PC-9 (cell line): ENCODE results near the gene SLC7A9. TPM values are rescaled to one million over a fixed set of nuclear protein-coding genes. Genes with fewer than 3 reads are reported as not detected.

ENCODE experiments used
- BruUV-seq: library from RNA; stranded (reverse); fragments of 400-500 nt; replicated peaks from 2 replicates; lab custom pipeline; 2021; lab: Mats Ljungman, UMichigan
- CTCF ChIA-PET: fragments of 300-600 bp; sonication (Branson Sonifier 250); formaldehyde crosslinking; loops from one replicate; lab custom pipeline; 2022; ENCODE audit warnings: antibody characterized with exemption; lab: Charles Lee
- POLR2A ChIA-PET: fragments of 300-600 bp; sonication (Branson Sonifier 250); formaldehyde crosslinking; loops from one replicate; lab custom pipeline; 2022; ENCODE audit warnings: antibody characterized with exemption; ENCODE audit not compliant: unreplicated experiment; lab: Charles Lee
- DNase-seq, 2 experiments: peaks; one replicate each; pipeline versions ENCODE4 v3.0.0 to v3.0.0-alpha.2; 2015 to 2022; ENCODE audit warnings: mixed read lengths in 1 of 2
- H2AFZ ChIP-seq: fragments of 200-600 bp; sonication (generic); 2 replicates; pipeline ENCODE4 v1.8.1; 2017; ENCODE audit warnings: antibody characterized with exemption
- H3F3A ChIP-seq: fragments of 200-600 bp; sonication (generic); 2 replicates; pipeline ENCODE4 v1.8.1; 2017; ENCODE audit warnings: antibody characterized with exemption, mild to moderate bottlenecking, low read depth; ENCODE audit not compliant: insufficient read depth
- H3K27ac ChIP-seq: fragments of 200-600 bp; sonication (generic); 2 replicates; pipeline ENCODE4 v1.6.1; 2016; ENCODE audit warnings: mixed run types
- H3K27me3 ChIP-seq: fragments of 200-600 bp; sonication (generic); 2 replicates; pipeline ENCODE4 v1.6.1; 2016; ENCODE audit warnings: low read depth, mixed run types; ENCODE audit not compliant: insufficient read depth
- H3K36me3 ChIP-seq: fragments of 200-600 bp; sonication (generic); 2 replicates; pipeline ENCODE4 v1.6.1; 2016; ENCODE audit warnings: low read depth, mixed run types
- H3K4me1 ChIP-seq: fragments of 200-600 bp; sonication (generic); replicated peaks from 2 replicates; pipeline ENCODE4 v1.6.1; 2016; ENCODE audit warnings: mixed run types; ENCODE audit not compliant: insufficient read depth
- H3K4me2 ChIP-seq: fragments of 200-600 bp; sonication (generic); 2 replicates; pipeline ENCODE4 v1.6.1; 2017; ENCODE audit warnings: mixed run types
- H3K4me3 ChIP-seq: fragments of 200-600 bp; sonication (generic); 2 replicates; pipeline ENCODE4 v1.6.1; 2016; ENCODE audit warnings: mixed run types
- H3K79me2 ChIP-seq: fragments of 200-600 bp; sonication (generic); 2 replicates; pipeline ENCODE4 v1.6.1; 2017; ENCODE audit warnings: low read depth, mixed run types
- H3K9me2 ChIP-seq: fragments of 200-600 bp; sonication (generic); 2 replicates; pipeline ENCODE4 v1.8.1; 2017; ENCODE audit warnings: mild to moderate bottlenecking; ENCODE audit not compliant: insufficient read depth
- H3K9me3 ChIP-seq: fragments of 200-600 bp; sonication (generic); 2 replicates; pipeline ENCODE4 v1.8.1; 2016; ENCODE audit warnings: low read depth; ENCODE audit not compliant: insufficient read depth
- H4K20me1 ChIP-seq: fragments of 200-600 bp; sonication (generic); 2 replicates; pipeline ENCODE4 v1.8.1; 2017; ENCODE audit not compliant: insufficient read depth
- CTCF ChIP-seq: fragments of 200-600 bp; sonication (generic); conservative IDR thresholded peaks from 2 replicates; pipeline ENCODE4 v1.6.1; 2017; ENCODE audit warnings: mixed run types, antibody characterized with exemption, mild to moderate bottlenecking, moderate library complexity
- EZH2 ChIP-seq: fragments of 200-600 bp; sonication (generic); IDR thresholded peaks from 2 replicates; pipeline ENCODE4 v1.8.0; 2017; ENCODE audit warnings: antibody characterized with exemption, low read depth
- intact Hi-C: fragments of 100-400 bp; cut with micrococcal nuclease; formaldehyde crosslinking; loops from one replicate; pipeline ENCODE4 v1.10.0; 2022; ENCODE audit not compliant: unreplicated experiment
- total RNA-seq: library from RNA; stranded (reverse); gene quantifications from 2 replicates; pipeline ENCODE4 v1.2.3, GENCODE V29; 2021

SLC7A9 gene
- total RNA-seq, 1 experiment from 2014 or later = 0.33 TPM

GRCh38 chr19:32896516-32897214 is 27.1 kb upstream of the SLC7A9 start:
- TF ChIP-seq EZH2 (no peak), CTCF (no peak)
- Histone ChIP-seq H3K36me3 (peaks cover 4% of the 10 kb centered on the region; the same call in 1 of the 2 replicates), H3F3A (no peaks in the 10 kb centered on the region), H3K27ac (no peak overlapping the region), H3K9me2 (no peaks in the 10 kb centered on the region), H2AFZ (no peak overlapping the region), H4K20me1 (no peaks in the 10 kb centered on the region), H3K27me3 (no peaks in the 10 kb centered on the region), H3K9me3 (peaks cover 10% of the 10 kb centered on the region; the same call in 1 of the 2 replicates), H3K4me1 (no peaks in the 10 kb centered on the region), H3K4me2 (no peak overlapping the region), H3K4me3 (no peak overlapping the region), H3K79me2 (no peaks in the 10 kb centered on the region)
- DNase-seq = no peak
- no TSS peak for BruUV-seq
- ChIA-PET CTCF (no interaction called here), POLR2A (no interaction called here)
- intact Hi-C loops = no loop called here

GRCh38 chr19:32895384-32895783 is 25.8 kb upstream of the SLC7A9 start:
- intact Hi-C loops = no loop called here
- DNase-seq = no peak
- TF ChIP-seq EZH2 = no peak
- no peak for TF ChIP-seq CTCF
- Histone ChIP-seq H3K79me2 (no peaks in the 10 kb centered on the region), H3F3A (no peaks in the 10 kb centered on the region), H3K4me3 (no peak overlapping the region), H3K36me3 (peaks cover 4% of the 10 kb centered on the region; the same call in 1 of the 2 replicates), H2AFZ (no peak overlapping the region), H3K27me3 (no peaks in the 10 kb centered on the region), H3K4me2 (no peak overlapping the region), H3K9me2 (no peaks in the 10 kb centered on the region), H3K4me1 (no peaks in the 10 kb centered on the region), H4K20me1 (no peaks in the 10 kb centered on the region), H3K9me3 (peaks cover 16% of the 10 kb centered on the region; the same call in 1 of the 2 replicates), H3K27ac (no peak overlapping the region)
- BruUV-seq = no TSS peak
- POLR2A ChIA-PET = no interaction called here
- CTCF ChIA-PET = no interaction called here

GRCh38 chr19:32891609-32892008 is 22.0 kb upstream of the SLC7A9 start:
- no peaks in the 10 kb centered on the region for H3K9me2 ChIP-seq
- TF ChIP-seq CTCF (no peak), EZH2 (no peak)
- no peak for DNase-seq
- no peak overlapping the region for H3K27ac ChIP-seq
- H3K9me3 ChIP-seq = peaks cover 16% of the 10 kb centered on the region; the same call in 1 of the 2 replicates
- intact Hi-C loops = no loop called here
- H3F3A ChIP-seq = no peaks in the 10 kb centered on the region
- no peak overlapping the region for H3K4me3 ChIP-seq
- H3K27me3 ChIP-seq = no peaks in the 10 kb centered on the region
- no peaks in the 10 kb centered on the region for H4K20me1 ChIP-seq
- H3K79me2 ChIP-seq = no peaks in the 10 kb centered on the region
- CTCF ChIA-PET = no interaction called here
- H3K4me2 ChIP-seq = no peak overlapping the region
- H2AFZ ChIP-seq = no peak overlapping the region
- no peaks in the 10 kb centered on the region for H3K4me1 ChIP-seq
- BruUV-seq = no TSS peak
- H3K36me3 ChIP-seq = no peaks in the 10 kb centered on the region
- POLR2A ChIA-PET = no interaction called here
